Measurements from ENCODE around the gene ZDHHC22. TPM values are rescaled to one million over a fixed set of nuclear protein-coding genes. Genes with fewer than 3 reads are reported as not detected.

Gene ZDHHC22
- total RNA-seq, 2 experiments from 2014 or later, result not detected

DNA sequence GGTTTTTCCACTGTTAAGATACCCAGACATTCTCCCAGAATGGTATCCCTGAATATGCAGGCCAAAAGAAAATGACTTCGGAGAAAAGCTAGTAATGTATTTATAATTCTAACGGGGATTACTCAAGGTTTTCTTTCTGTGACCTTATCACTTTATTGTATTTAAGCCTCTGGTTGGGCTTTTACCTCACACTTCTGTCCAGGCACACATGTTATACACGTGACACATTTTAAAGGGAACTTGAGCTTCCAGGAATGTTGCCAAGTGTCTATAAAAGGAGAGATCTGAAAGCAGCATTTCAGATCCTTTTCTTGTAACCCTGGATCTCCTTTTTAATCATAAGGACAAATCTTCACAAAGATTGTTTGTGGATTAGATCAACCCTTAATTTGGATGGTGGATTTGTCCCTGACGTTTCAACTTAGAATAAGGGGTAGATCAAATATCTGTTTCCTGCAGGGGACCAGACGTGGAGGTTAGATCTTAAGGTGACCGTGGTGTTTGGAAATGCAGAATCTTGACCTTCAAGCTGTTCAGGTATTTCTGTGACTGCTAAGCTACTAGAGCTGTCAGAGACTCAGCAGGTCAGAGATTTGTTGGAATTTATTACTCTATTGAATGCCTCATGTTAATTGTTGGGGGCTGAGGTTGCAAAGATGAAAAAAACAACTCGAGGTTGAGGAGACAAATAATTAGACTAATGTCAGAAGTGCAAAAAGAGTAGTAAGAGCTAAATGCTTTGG is 42.0 kb downstream of the ZDHHC22 start:
- Mint-ChIP-seq H3K4me3 (peak overlapping the region; percentile 98), H3K27ac (no peak overlapping the region), H3K4me1 (peaks cover 33% of the 10 kb centered on the region), H3K27me3 (no peaks in the 10 kb centered on the region), H3K9me3 (no peaks in the 10 kb centered on the region), H3K36me3 (peaks cover 4% of the 10 kb centered on the region)
- POLR2A ChIA-PET, result interaction anchor here (1.5 to 2.0 kb wide), 3 partner anchors 21 to 191 kb away, joined by 4 to 8 read pairs (median 8); no protein-coding TSS in a partner anchor
- no peak for ATAC-seq (ENCODE audit: low read depth)
- DNase-seq, result no peak

DNA sequence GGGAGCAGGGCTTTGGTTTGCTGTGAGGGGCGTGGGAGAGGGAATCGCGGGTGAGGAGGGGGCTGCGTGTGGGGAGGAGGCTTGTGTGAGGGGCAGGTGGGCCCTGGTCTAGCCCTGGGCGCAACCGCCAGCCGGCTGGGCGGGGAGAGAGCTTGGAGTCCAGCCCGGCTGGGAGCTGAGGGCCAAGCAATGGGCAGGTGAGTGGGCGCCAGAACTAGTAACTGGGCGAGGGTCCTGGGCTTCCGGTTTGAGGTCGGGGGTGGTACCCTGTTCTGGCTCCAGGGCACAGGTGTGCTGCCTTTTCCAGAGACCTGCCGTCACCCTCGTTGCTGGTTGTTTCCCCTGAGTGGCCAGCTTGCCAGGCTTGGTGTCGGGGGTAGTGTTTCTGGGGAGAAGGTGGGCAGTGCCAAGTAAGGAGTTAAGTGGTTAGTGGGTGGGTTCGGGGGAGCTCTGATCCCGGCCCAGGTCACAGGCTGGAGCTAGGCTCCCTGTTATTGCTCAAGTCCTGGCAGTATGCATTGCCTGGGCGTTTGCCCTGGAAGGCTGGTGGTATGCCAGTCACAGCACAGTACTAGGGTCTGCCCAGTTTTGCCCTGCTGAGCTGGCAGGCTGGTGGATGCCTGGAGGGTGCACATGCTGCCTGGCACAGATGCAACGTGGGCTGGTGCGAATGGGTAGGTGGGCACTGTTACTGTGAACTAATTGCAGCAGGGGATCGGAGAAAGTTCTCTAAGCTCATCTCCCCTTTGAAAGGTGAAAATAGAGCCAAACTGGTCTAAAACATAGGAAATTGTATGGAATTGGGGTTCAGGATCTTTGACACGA is 42.9 kb downstream of the ZDHHC22 start:
- POLR2A ChIA-PET, result interaction anchor here (0.6 to 2.0 kb wide), 7 partner anchors 22 to 333 kb away, joined by 3 to 8 read pairs (median 4); no protein-coding TSS in a partner anchor
- Mint-ChIP-seq H3K36me3 (peaks cover 4% of the 10 kb centered on the region), H3K9me3 (no peaks in the 10 kb centered on the region), H3K4me1 (peaks cover 32% of the 10 kb centered on the region), H3K27me3 (no peaks in the 10 kb centered on the region), H3K4me3 (peak overlapping the region; percentile 98), H3K27ac (peak overlapping the region; percentile 92)
- DNase-seq (no peak), ATAC-seq (ENCODE audit: low read depth) (peak; percentile 0)

DNA sequence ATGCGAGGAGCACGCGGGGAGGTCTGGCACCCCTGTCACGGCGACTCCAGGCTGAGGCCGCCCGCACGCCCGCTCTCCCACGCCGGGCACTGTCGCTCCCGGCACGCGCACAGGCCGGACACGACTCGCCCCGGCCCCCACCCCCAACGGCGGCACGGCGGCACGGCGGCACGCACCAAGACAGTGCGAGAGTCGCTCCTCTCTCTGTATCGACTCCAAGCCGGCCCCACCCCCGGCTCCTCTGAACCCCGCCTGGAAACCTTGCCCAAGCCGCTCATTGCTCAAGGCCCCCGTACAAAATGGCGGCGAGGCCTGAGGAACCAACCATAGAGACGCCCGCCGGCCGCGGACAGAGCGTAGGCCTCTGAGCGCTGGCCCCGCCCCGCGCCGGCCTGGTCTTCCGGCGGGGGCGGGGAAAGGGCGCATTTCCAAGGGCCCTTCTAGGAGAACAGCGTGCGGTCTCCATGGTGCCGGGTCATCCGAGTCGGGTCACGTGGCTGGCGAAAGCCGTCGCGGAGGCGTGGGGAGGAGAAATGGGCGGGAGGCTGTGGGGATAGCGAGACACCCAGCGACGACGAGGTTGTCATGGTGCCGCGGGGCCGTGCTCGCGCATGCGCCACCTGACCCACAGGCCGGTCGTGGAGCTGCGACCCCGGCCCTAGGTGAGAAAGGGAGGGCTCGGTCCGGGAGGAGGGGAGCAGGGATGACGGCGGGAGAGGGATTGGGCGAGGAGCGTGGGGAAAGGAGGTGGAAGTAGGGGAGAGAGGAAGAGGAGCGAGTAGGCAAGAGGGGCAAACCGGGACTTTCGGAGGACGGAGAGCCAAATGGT is 43.7 kb downstream of the ZDHHC22 start, which contains the start of gene CIPC:
Gene CIPC (plus strand): TSS at position 559 of the 829 bp plus-strand sequence. CDS start 7,451 bp downstream, outside the sequence.
- POLR2A ChIA-PET, result interaction anchor here (0.6 to 2.0 kb wide), 10 partner anchors 23 to 332 kb away, joined by 3 to 8 read pairs (median 4); no protein-coding TSS in a partner anchor
- H3K4me3 Mint-ChIP-seq, result peak within 1 kb of the TSS; percentile 98
- peaks cover 32% of the 10 kb centered on the region for H3K4me1 Mint-ChIP-seq
- no peaks in the 10 kb centered on the region for H3K27me3 Mint-ChIP-seq
- ATAC-seq (ENCODE audit: low read depth), result peak; percentile 92
- no peaks in the 10 kb centered on the region for H3K9me3 Mint-ChIP-seq
- peaks cover 4% of the 10 kb centered on the region for H3K36me3 Mint-ChIP-seq
- DNase-seq, result peak; percentile 97
- peak within 1 kb of the TSS; percentile 92 for H3K27ac Mint-ChIP-seq

DNA sequence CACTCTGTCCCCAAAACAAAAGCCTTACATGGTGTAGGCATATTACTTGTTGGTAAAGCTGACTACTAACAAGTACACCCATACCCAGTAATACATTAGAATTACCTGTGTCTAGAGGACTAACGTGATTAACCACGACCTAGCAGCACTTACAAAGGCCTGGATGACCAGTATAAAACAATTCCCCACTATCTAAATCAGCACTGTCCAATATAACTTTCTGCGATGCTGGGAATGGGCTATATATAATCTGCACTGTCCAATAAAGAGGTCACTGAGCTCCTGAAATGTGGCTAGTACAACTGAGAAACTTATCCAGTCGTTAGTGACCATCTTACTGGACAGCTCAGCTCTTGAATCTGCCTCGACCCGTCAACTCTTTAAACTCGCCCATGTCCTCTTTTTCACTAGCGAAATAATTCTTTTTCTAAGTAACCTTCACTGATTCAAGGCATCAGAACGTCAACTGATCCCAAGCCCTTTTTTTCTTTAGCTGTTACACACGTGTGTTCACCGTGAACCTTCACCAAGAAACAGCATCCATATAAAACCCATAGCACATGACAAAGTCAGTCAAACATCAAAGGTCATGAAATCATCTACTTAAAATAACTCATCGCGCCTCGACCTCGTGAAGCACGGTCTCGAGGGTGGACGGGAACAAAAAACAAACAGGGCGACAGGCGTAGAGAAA is 44.4 kb downstream of the ZDHHC22 start:
- peaks cover 4% of the 10 kb centered on the region for H3K36me3 Mint-ChIP-seq
- ATAC-seq (ENCODE audit: low read depth) (no peak), DNase-seq (no peak)
- peak overlapping the region; percentile 92 for H3K27ac Mint-ChIP-seq
- H3K27me3 Mint-ChIP-seq, result no peaks in the 10 kb centered on the region
- no peaks in the 10 kb centered on the region for H3K9me3 Mint-ChIP-seq
- H3K4me1 Mint-ChIP-seq, result peaks cover 32% of the 10 kb centered on the region
- POLR2A ChIA-PET, result interaction anchor here (0.6 to 1.5 kb wide), 5 partner anchors 20 to 221 kb away, joined by 3 to 6 read pairs (median 3); no protein-coding TSS in a partner anchor
- peak overlapping the region; percentile 98 for H3K4me3 Mint-ChIP-seq

DNA sequence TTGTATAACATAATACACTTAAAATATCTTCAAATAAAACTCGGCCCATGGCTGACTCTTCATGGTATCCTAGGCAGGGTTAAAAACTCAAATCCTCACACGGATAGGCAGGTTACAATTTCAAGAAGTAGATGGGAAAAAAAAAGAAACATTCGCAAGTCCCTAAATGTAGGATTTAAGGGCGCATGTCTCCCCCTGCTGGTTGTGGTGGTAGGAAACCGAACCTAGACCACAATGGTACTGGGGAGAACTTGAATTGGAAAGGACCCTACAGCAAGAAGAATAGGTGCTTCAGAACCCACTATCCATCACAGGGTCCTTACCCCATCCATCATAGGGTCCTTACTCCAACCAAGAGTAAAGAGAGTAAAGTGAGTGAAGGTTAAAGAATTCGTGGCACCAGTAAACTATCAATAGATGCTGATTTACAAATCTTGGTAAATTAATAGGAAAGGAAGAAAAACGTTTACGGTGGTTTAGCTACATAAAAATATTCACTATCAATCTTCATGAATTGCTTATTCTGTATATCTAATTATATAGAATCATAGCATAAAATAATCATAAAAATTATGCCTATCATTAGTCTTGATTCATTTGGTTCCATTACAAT is 46.8 kb downstream of the ZDHHC22 start:
- ATAC-seq (ENCODE audit: low read depth) (no peak), DNase-seq (peak; percentile 70)
- H3K4me3 Mint-ChIP-seq, result no peak overlapping the region
- peak overlapping the region; percentile 0 for H3K27ac Mint-ChIP-seq
- peaks cover 13% of the 10 kb centered on the region for H3K9me3 Mint-ChIP-seq
- peaks cover 6% of the 10 kb centered on the region for H3K27me3 Mint-ChIP-seq
- peaks cover 7% of the 10 kb centered on the region for H3K36me3 Mint-ChIP-seq
- peaks cover 25% of the 10 kb centered on the region for H3K4me1 Mint-ChIP-seq
- POLR2A ChIA-PET, result no interaction called here

DNA sequence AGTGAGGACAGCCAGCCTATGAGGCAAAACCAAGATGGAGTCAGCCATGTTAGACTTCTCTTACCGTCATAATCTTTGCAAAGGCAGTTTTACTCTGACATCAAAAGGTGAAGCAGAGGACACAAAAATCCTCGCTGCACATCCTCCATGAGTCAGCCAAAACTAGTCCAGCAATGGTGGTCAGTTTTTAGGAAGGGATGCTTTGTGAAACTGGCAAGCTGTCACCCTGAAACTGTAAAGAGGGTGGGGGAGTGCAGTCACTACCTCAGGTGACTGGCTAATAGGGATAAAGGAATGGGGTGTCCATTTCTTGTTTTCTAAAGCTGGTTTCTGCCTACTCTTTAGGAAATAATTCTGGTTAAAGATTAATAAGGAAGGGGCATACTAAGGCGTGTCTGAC is 48.9 kb downstream of the ZDHHC22 start:
- DNase-seq, result no peak

DNA sequence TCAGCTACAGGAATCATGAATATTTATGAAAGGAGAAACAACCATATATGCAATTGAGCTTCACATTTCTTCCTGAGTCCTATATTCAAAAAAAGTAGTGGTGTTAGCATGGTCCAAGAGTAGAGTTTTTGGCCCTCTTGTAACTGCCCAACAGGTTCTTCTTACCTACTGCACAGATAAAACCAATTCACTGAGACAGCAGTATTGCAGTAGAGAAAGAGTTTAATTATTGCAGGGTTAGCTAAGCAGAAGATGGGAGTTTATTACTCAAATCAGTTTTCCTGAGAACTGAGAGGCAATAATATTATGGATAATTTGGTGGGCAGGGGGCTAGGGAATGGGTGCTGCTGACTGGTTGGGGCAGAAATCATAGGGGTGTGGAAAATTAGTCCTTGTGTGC is 50.1 kb downstream of the ZDHHC22 start:
- POLR2A ChIA-PET, result no interaction called here
- Mint-ChIP-seq H3K27ac (no peak overlapping the region), H3K9me3 (peaks cover 13% of the 10 kb centered on the region), H3K4me3 (no peak overlapping the region), H3K4me1 (peaks cover 6% of the 10 kb centered on the region), H3K36me3 (peaks cover 3% of the 10 kb centered on the region), H3K27me3 (peaks cover 7% of the 10 kb centered on the region)
- DNase-seq (no peak), ATAC-seq (ENCODE audit: low read depth) (no peak)

More for the DNA sequence above, 48.9 kb downstream of the ZDHHC22 start:
- peaks cover 3% of the 10 kb centered on the region for H3K36me3 Mint-ChIP-seq
- peaks cover 7% of the 10 kb centered on the region for H3K27me3 Mint-ChIP-seq
- no peak for ATAC-seq (ENCODE audit: low read depth)
- no peak overlapping the region for H3K4me3 Mint-ChIP-seq
- POLR2A ChIA-PET, result no interaction called here
- H3K27ac Mint-ChIP-seq, result no peak overlapping the region
- H3K9me3 Mint-ChIP-seq, result peaks cover 13% of the 10 kb centered on the region
- H3K4me1 Mint-ChIP-seq, result peaks cover 13% of the 10 kb centered on the region

DNA sequence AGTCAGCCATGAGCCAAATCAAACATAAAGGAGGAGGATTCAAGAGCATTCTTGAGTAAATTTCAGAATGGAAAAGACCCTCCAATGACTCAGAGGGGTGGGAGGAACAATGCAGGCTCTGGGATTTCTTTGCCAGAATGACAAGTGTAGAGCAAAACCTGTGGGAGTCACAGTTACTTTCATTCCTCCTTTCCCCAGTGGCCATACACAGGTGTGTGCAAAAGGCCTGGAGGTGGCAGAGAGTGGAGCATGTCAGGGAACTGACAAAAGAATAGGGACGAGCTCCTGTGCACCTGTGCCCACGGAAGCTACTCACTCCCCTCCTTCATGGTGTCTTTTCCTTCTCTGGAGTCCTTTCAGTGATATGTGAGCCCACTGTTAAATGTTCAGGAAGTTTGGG is 52.9 kb downstream of the ZDHHC22 start:
- no peak overlapping the region for H3K27ac Mint-ChIP-seq
- peaks cover 5% of the 10 kb centered on the region for H3K4me1 Mint-ChIP-seq
- H3K4me3 Mint-ChIP-seq, result no peak overlapping the region
- H3K9me3 Mint-ChIP-seq, result peaks cover 13% of the 10 kb centered on the region
- POLR2A ChIA-PET, result no interaction called here
- no peak for ATAC-seq (ENCODE audit: low read depth)
- DNase-seq, result no peak
- H3K36me3 Mint-ChIP-seq, result peaks cover 3% of the 10 kb centered on the region
- peaks cover 13% of the 10 kb centered on the region for H3K27me3 Mint-ChIP-seq

DNA sequence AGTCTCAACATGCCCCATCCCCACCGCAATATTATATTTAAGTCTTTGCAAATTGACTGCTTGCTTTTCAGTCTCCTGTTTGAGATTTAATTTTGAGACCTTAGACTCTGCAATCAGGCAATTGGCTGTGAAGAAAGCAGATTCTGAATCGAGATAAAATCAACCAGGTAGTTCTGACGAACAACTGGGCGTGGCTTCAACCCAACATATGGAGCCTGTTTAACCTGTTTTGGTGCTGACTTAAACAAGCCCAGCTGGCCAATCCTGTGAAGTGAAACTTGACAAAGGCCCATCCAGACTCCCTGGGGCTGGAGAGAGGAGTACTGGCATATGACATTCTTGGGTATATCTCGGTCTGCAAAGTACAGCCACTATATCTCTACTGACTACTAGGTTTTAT is 53.4 kb downstream of the ZDHHC22 start:
- H3K27ac Mint-ChIP-seq, result no peak overlapping the region
- POLR2A ChIA-PET, result no interaction called here
- peaks cover 5% of the 10 kb centered on the region for H3K4me1 Mint-ChIP-seq
- DNase-seq (no peak), ATAC-seq (ENCODE audit: low read depth) (no peak)
- H3K36me3 Mint-ChIP-seq, result peaks cover 3% of the 10 kb centered on the region
- H3K9me3 Mint-ChIP-seq, result peaks cover 13% of the 10 kb centered on the region
- peaks cover 13% of the 10 kb centered on the region for H3K27me3 Mint-ChIP-seq
- H3K4me3 Mint-ChIP-seq, result no peak overlapping the region

DNA sequence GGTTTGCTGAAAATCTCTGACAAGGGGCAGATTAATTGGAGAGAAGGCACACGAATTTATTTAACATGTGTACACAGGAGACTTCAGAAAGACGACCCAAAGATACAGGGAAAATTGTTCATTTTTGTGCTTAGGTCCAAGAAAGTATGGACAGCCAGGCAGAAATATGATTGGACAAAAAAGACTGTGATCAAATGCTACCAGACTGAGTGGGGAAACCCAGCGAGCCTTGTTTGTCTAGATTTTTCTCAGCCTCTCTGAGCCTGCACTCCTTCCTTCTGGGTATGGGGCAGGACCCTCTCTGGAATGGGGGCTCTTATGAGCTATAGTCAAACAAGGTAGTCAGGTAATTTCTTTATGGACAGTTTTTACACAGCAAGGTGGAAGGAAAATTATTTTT is 54.0 kb downstream of the ZDHHC22 start:
- ATAC-seq (ENCODE audit: low read depth) (no peak), DNase-seq (no peak)
- H3K27ac Mint-ChIP-seq, result no peak overlapping the region
- H3K9me3 Mint-ChIP-seq, result peaks cover 13% of the 10 kb centered on the region
- peaks cover 13% of the 10 kb centered on the region for H3K27me3 Mint-ChIP-seq
- peaks cover 3% of the 10 kb centered on the region for H3K36me3 Mint-ChIP-seq
- peaks cover 5% of the 10 kb centered on the region for H3K4me1 Mint-ChIP-seq
- POLR2A ChIA-PET, result no interaction called here
- H3K4me3 Mint-ChIP-seq, result no peak overlapping the region

DNA sequence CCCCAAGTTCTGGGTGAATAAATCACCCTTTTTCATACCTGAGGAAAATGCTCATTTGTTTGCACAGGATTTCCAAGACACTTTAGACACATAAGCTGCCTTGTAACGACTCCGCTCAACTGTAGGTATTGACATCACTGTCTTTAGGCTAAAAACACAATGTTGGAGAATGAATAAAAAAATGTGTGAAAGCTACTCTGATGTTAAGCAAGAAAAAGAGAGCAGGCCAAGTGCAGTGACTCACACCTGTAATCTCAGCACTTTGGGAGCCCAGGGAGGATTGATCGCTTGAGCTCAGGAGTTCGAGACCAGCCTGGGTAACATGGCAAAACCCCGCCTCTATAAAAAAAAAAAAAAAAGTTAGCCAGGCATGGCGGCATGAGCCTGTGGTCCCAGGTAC is 54.6 kb downstream of the ZDHHC22 start:
- DNase-seq (no peak), ATAC-seq (ENCODE audit: low read depth) (no peak)
- H3K4me3 Mint-ChIP-seq, result no peak overlapping the region
- H3K27me3 Mint-ChIP-seq, result peaks cover 13% of the 10 kb centered on the region
- H3K27ac Mint-ChIP-seq, result no peak overlapping the region
- peaks cover 13% of the 10 kb centered on the region for H3K9me3 Mint-ChIP-seq
- peaks cover 5% of the 10 kb centered on the region for H3K4me1 Mint-ChIP-seq
- peaks cover 3% of the 10 kb centered on the region for H3K36me3 Mint-ChIP-seq
- POLR2A ChIA-PET, result no interaction called here

DNA sequence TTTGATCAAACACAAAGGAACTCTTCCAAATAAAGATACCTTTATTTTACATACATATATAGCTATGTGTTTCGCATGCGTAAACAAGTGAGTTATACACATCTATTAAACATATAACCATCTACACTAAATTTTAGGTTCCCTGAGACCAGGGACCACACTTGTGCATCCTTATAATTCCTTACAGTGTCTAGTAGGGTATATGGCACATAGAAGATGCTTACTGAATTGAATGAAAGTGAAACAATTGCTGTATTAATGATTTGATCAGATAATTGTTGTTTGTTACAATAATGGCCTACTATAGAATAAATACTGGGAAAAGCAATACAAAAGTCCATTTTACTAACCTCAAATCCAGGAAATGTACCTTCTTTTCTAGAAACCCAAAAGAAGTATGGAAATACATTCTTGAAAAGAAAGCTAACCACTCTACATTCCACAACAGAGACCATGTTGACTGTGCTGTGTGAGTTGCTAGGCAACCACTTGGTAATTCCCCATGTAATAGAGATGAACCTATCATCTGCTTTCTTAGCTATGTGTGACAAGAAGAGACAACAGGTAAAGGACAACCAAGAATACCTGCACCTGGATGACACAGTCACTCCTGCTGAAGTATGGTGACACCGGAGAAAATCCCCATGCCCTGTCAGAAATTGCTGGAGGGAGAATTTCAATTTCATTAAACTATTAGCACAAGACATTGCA is 55.4 kb downstream of the ZDHHC22 start:
- H3K9me3 Mint-ChIP-seq, result peaks cover 8% of the 10 kb centered on the region
- peaks cover 5% of the 10 kb centered on the region for H3K4me1 Mint-ChIP-seq
- POLR2A ChIA-PET, result no interaction called here
- H3K36me3 Mint-ChIP-seq, result no peaks in the 10 kb centered on the region
- H3K27me3 Mint-ChIP-seq, result peaks cover 13% of the 10 kb centered on the region
- H3K27ac Mint-ChIP-seq, result no peak overlapping the region
- no peak overlapping the region for H3K4me3 Mint-ChIP-seq
- ATAC-seq (ENCODE audit: low read depth) (peak; percentile 54), DNase-seq (no peak)

All from activated naive CD8-positive, alpha-beta T cell treated with anti-CD3 and anti-CD28 coated beads, Interleukin-2, amount 10 ng/mL, durations not matched to agents 7 days and 5 days (primary cell).